Mesothelial cell of epicardium (in vitro differentiated cells): Measurements from ENCODE around the gene SPACA4. TPM values are rescaled to one million over a fixed set of nuclear protein-coding genes. Genes with fewer than 3 reads are reported as not detected.

ENCODE experiments used
- DNase-seq, 2 experiments: peaks; one replicate each; pipeline ENCODE4 v3.0.0; 2021; ENCODE audit warnings: low spot score in 2 of 2; ENCODE audit not compliant: unreplicated experiment in 2 of 2
- H3K27ac Mint-ChIP-seq: 2 replicates; pipeline ENCODE4 v1.8.0; 2021; ENCODE audit warnings: mixed read lengths
- H3K27me3 Mint-ChIP-seq: 2 replicates; pipeline ENCODE4 v1.8.0; 2021; ENCODE audit warnings: low read depth, mixed read lengths
- H3K36me3 Mint-ChIP-seq: 2 replicates; pipeline ENCODE4 v1.8.0; 2021; ENCODE audit warnings: mixed read lengths
- H3K4me1 Mint-ChIP-seq: 2 replicates; pipeline ENCODE4 v1.8.0; 2021; ENCODE audit warnings: mixed read lengths
- H3K4me3 Mint-ChIP-seq: 2 replicates; pipeline ENCODE4 v1.8.0; 2021; ENCODE audit warnings: mild to moderate bottlenecking, moderate library complexity, mixed read lengths
- H3K9me3 Mint-ChIP-seq: 2 replicates; pipeline ENCODE4 v1.8.0; 2021; ENCODE audit warnings: mixed read lengths
- CTCF ChIP-seq: fragments of 200-600 bp; sonication (generic); IDR thresholded peaks from one replicate; pipeline ENCODE4 v1.5.0; 2021; ENCODE audit warnings: antibody characterized with exemption; ENCODE audit not compliant: unreplicated experiment
- total RNA-seq: library from RNA; stranded (reverse); gene quantifications from 3 replicates; pipeline ENCODE4 v1.2.1, GENCODE V29; 2021

SPACA4 gene
- total RNA-seq, 1 donor from 2014 or later, result not detected

GRCh38 chr19:48637948-48638830 is 31.6 kb downstream of the SPACA4 start:
- Mint-ChIP-seq H3K27me3 (no peaks in the 10 kb centered on the region), H3K4me3 (peak overlapping the region; percentile 94)
- no peak for TF ChIP-seq CTCF

GRCh38 chr19:48638831-48639381 is 32.4 kb downstream of the SPACA4 start:
- no peak for DNase-seq
- Mint-ChIP-seq H3K4me1 (peaks cover 31% of the 10 kb centered on the region), H3K27me3 (no peaks in the 10 kb centered on the region), H3K9me3 (no peaks in the 10 kb centered on the region), H3K27ac (peak overlapping the region; percentile 98), H3K36me3 (peaks cover 18% of the 10 kb centered on the region), H3K4me3 (no peak overlapping the region)
- TF ChIP-seq CTCF, result no peak

More at GRCh38 chr19:48637948-48638830, 31.6 kb downstream of the SPACA4 start:
- no peaks in the 10 kb centered on the region for H3K9me3 Mint-ChIP-seq
- peaks cover 32% of the 10 kb centered on the region for H3K4me1 Mint-ChIP-seq
- DNase-seq, result peak; percentile 67 to 76
- H3K36me3 Mint-ChIP-seq, result peaks cover 18% of the 10 kb centered on the region
- H3K27ac Mint-ChIP-seq, result peak overlapping the region; percentile 98

GRCh38 chr19:48639483-48640375 is 33.2 kb downstream of the SPACA4 start:
- Mint-ChIP-seq H3K36me3 (peaks cover 18% of the 10 kb centered on the region), H3K9me3 (no peaks in the 10 kb centered on the region), H3K4me1 (peaks cover 30% of the 10 kb centered on the region), H3K4me3 (no peak overlapping the region), H3K27ac (no peak overlapping the region), H3K27me3 (no peaks in the 10 kb centered on the region)
- no peak for DNase-seq
- no peak for TF ChIP-seq CTCF

- H3K36me3 Mint-ChIP-seq, result peaks cover 18% of the 10 kb centered on the region
- H3K9me3 Mint-ChIP-seq, result no peaks in the 10 kb centered on the region
- H3K27ac Mint-ChIP-seq, result no peak overlapping the region
- peaks cover 30% of the 10 kb centered on the region for H3K4me1 Mint-ChIP-seq
- no peaks in the 10 kb centered on the region for H3K27me3 Mint-ChIP-seq
- no peak for DNase-seq
- no peak for TF ChIP-seq CTCF
- no peak overlapping the region for H3K4me3 Mint-ChIP-seq
Measured at GRCh38 chr19:48641850-48642249, 35.3 kb downstream of the SPACA4 start.

- peaks cover 18% of the 10 kb centered on the region for H3K36me3 Mint-ChIP-seq
- no peak overlapping the region for H3K4me3 Mint-ChIP-seq
- H3K4me1 Mint-ChIP-seq, result peaks cover 27% of the 10 kb centered on the region
- no peak for TF ChIP-seq CTCF
- no peak overlapping the region for H3K27ac Mint-ChIP-seq
- DNase-seq, result no peak
- no peaks in the 10 kb centered on the region for H3K27me3 Mint-ChIP-seq
- no peaks in the 10 kb centered on the region for H3K9me3 Mint-ChIP-seq
Measured at GRCh38 chr19:48642862-48643261, 36.3 kb downstream of the SPACA4 start.
